ENCODE results near the gene GAGE12H.
"Not testable (repeated sequence)": the region's sequence is repeated elsewhere in the genome, so short reads cannot be mapped to it uniquely, and the experiment has no call there.

DNA sequence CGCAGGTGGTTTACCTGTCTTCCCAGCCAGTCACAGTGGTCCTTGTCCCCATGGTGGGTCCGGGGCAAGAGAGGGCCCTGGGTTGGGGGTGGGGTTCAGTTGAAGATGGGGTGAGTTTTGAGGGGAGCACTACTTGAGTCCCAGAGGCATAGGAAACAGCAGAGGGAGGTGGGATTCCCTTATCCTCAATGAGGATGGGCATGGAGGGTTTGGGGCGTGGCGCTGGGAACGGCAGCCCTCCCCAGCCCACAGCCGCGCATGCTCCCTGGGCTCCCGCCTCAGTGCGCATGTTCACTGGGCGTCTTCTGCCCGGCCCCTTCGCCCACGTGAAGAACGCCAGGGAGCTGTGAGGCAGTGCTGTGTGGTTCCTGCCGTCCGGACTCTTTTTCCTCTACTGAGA lies 19.2 kb upstream of the GAGE12H start, which contains the start of gene GAGE12F:
- TF ChIP-seq, protein P1, sequence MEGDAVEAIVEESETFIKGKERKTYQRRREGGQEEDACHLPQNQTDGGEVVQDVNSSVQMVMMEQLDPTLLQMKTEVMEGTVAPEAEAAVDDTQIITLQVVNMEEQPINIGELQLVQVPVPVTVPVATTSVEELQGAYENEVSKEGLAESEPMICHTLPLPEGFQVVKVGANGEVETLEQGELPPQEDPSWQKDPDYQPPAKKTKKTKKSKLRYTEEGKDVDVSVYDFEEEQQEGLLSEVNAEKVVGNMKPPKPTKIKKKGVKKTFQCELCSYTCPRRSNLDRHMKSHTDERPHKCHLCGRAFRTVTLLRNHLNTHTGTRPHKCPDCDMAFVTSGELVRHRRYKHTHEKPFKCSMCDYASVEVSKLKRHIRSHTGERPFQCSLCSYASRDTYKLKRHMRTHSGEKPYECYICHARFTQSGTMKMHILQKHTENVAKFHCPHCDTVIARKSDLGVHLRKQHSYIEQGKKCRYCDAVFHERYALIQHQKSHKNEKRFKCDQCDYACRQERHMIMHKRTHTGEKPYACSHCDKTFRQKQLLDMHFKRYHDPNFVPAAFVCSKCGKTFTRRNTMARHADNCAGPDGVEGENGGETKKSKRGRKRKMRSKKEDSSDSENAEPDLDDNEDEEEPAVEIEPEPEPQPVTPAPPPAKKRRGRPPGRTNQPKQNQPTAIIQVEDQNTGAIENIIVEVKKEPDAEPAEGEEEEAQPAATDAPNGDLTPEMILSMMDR (conservative IDR thresholded peaks at IDR 0.05; ENCODE audit: low read depth, low read length), result not testable (repeated sequence)
- TF ChIP-seq EZH2 (IDR thresholded peaks at IDR 0.05; ENCODE audit: borderline replicate concordance, low read depth, low read length, poor library complexity, severe bottlenecking), result not testable (repeated sequence)
